Gastroesophageal sphincter (tissue), 4 donors: ENCODE measurements around the gene IARS2. TPM values are rescaled to one million over a fixed set of nuclear protein-coding genes. Genes with fewer than 3 reads are reported as not detected.
"Not testable (repeated sequence)": the region's sequence is repeated elsewhere in the genome, so short reads cannot be mapped to it uniquely, and the experiment has no call there.

Experiments
- ATAC-seq: fragments of 150-250 bp; one replicate; pipeline ENCODE4 v1.9.1; 2016; ENCODE audit warnings: mild to moderate bottlenecking, moderate library complexity
- H3K27ac ChIP-seq, 4 donors: fragments of 200-600 bp; sonication (generic) in 3 of 4; 1 replicate in 3 of 4; 2 replicates in 1 of 4; pipeline ENCODE4 v1.5.1; 2016 to 2019
- H3K27me3 ChIP-seq: fragments of 200-600 bp; sonication (generic); one replicate; pipeline ENCODE4 v1.5.1; 2019
- H3K36me3 ChIP-seq, 2 donors: fragments of 200-600 bp; sonication (generic); one replicate each; pipeline ENCODE4 v1.5.1; 2019; ENCODE audit warnings: control low read depth in 1 of 2
- H3K4me1 ChIP-seq, 3 donors: fragments of 200-600 bp; sonication (generic); 1 replicate in 2 of 3; 2 replicates in 1 of 3; pipeline ENCODE4 v1.5.1; 2016 to 2019; ENCODE audit warnings: control low read depth in 2 of 3
- H3K4me3 ChIP-seq, 2 donors: fragments of 200-600 bp; sonication (generic); one replicate each; pipeline ENCODE4 v1.5.1; 2019; ENCODE audit warnings: mild to moderate bottlenecking in 1 of 2, moderate library complexity in 1 of 2
- H3K9me3 ChIP-seq, 3 donors: fragments of 200-600 bp; sonication (generic); one replicate each; pipeline ENCODE4 v1.5.1; 2017 to 2019; ENCODE audit warnings: control low read depth in 2 of 3
- EP300 ChIP-seq: sonication (generic); formaldehyde crosslinking; IDR thresholded peaks from one replicate; pipeline ENCODE4 v1.6.1; 2017; ENCODE audit warnings: antibody characterized with exemption, mild to moderate bottlenecking
- POLR2A ChIP-seq, 2 donors: fragments of 450-650 bp; IDR thresholded peaks; one replicate each; pipeline ENCODE4 v1.6.1; 2017; ENCODE audit warnings: antibody characterized with exemption in 2 of 2, mild to moderate bottlenecking in 2 of 2, moderate library complexity in 1 of 2
- POLR2AphosphoS5 ChIP-seq: sonication (generic); formaldehyde crosslinking; IDR thresholded peaks from one replicate; pipeline ENCODE4 v1.6.1; 2017; ENCODE audit warnings: antibody characterized with exemption
- WGBS, 2 donors: methylation state at CpG; one replicate each; pipeline ENCODE4 v1.1.5; 2018; ENCODE audit warnings: low coverage in 1 of 2; 5-methylcytosine and 5-hydroxymethylcytosine counted together
- total RNA-seq, 4 donors: library from RNA; depleted of rRNA; stranded (reverse); fragments of >200 nt; gene quantifications; one replicate each; pipeline ENCODE4 v1.1.0, GENCODE V29; 2016
- TF ChIP-seq, protein P1 (sequence below), 4 experiments: fragments of 200-600 bp in 2 of 4; fragments of 450-650 bp in 2 of 4; sonication (generic) in 1 of 4; IDR thresholded peaks; one replicate each; pipeline ENCODE4 v1.5.1; 2017 to 2019; ENCODE audit warnings: antibody characterized with exemption in 4 of 4, mild to moderate bottlenecking in 2 of 4, moderate library complexity in 2 of 4

Gene IARS2
- total RNA-seq, 4 donors from 2014 or later = 48.9 to 89.7 (median 72.6) TPM

DNA sequence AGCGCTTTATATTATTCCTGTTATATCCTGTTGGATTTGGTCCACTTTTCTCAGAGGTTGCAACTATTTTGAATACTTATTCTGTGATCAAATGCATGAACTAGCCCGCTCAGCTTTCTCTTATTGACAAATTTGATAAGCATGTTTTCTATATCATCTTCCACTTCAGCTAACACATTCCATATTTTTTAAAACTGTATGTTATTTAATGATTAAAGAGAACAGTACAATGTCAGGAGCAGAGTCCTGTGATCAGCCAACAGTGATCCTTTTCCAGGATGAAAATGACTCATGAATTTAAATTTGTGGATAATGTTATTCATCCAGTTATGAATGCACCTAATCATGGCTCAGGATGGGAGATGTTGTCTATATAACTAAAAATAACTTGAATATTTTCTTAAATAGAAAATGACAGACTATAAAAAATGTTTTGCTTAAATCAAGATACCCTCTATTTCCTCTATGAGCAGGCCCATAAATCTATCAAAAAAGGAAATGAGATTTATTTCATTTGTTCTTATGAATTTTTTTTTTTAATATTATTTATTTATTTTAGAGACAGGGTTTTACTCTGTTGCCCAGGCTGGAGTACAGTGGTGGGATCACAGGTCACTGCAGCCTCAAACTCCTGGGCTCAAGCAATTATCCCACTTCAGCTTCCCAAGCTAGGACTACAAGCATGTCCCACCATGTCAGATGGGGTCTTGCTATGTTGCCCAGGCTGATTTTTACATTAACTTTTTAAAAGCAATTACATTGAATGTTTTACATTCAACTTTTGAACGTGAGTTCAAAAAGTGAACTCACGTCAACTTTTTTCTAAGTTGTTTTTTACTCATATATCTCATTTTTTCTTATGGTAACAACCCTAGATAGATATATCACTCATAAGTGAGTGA is 16.8 kb upstream of the IARS2 start:
- ATAC-seq = no peak
- Histone ChIP-seq H3K27ac (no peak overlapping the region), H3K4me1 (no peaks in the 10 kb centered on the region), H3K27me3 (no peaks in the 10 kb centered on the region), H3K4me3 (no peak overlapping the region), H3K36me3 (peaks cover 0 to 27% of the 10 kb centered on the region in 2 donors), H3K9me3 (no peaks in the 10 kb centered on the region)
- 83 to 88% methylated on average over 4 of the region's 4 CpGs for WGBS, 2 donors
- TF ChIP-seq, protein P1, sequence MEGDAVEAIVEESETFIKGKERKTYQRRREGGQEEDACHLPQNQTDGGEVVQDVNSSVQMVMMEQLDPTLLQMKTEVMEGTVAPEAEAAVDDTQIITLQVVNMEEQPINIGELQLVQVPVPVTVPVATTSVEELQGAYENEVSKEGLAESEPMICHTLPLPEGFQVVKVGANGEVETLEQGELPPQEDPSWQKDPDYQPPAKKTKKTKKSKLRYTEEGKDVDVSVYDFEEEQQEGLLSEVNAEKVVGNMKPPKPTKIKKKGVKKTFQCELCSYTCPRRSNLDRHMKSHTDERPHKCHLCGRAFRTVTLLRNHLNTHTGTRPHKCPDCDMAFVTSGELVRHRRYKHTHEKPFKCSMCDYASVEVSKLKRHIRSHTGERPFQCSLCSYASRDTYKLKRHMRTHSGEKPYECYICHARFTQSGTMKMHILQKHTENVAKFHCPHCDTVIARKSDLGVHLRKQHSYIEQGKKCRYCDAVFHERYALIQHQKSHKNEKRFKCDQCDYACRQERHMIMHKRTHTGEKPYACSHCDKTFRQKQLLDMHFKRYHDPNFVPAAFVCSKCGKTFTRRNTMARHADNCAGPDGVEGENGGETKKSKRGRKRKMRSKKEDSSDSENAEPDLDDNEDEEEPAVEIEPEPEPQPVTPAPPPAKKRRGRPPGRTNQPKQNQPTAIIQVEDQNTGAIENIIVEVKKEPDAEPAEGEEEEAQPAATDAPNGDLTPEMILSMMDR (IDR thresholded peaks at IDR 0.05) = no peak
- TF ChIP-seq POLR2A (IDR thresholded peaks at IDR 0.05) = no peak
- TF ChIP-seq POLR2AphosphoS5 = no peak
- TF ChIP-seq EP300 = no peak

- no peak for ATAC-seq
Measured at GRCh38 chr1:220077887-220078286, 16.0 kb upstream of the IARS2 start.

GRCh38 chr1:220084460-220084859 is 9.5 kb upstream of the IARS2 start:
- 86 to 100% methylated on average over 1 of the region's 1 CpG for WGBS, 2 donors
- no peak for ATAC-seq
- no peak for TF ChIP-seq EP300
- TF ChIP-seq, protein P1 (IDR thresholded peaks at IDR 0.05) = no peak
- no peaks in the 10 kb centered on the region for H3K9me3 ChIP-seq
- no peak overlapping the region for H3K27ac ChIP-seq
- H3K4me1 ChIP-seq = peaks cover 0 to 8% (median 0%) of the 10 kb centered on the region in 3 donors
- H3K27me3 ChIP-seq = no peaks in the 10 kb centered on the region
- no peak overlapping the region for H3K4me3 ChIP-seq
- H3K36me3 ChIP-seq = peaks cover 0 to 6% of the 10 kb centered on the region in 2 donors

More at GRCh38 chr1:220077887-220078286, 16.0 kb upstream of the IARS2 start:
- no peaks in the 10 kb centered on the region for H3K9me3 ChIP-seq
- peaks cover 0 to 19% of the 10 kb centered on the region in 2 donors for H3K36me3 ChIP-seq
- no peaks in the 10 kb centered on the region for H3K4me1 ChIP-seq
- no peak overlapping the region for H3K4me3 ChIP-seq
- 100% methylated on average over 3 of the region's 3 CpGs; no CpG with 5 or more reads in 1 of the 2 donors for WGBS, 2 donors
- H3K27ac ChIP-seq = no peak overlapping the region
- TF ChIP-seq, protein P1 (IDR thresholded peaks at IDR 0.05) = no peak
- TF ChIP-seq POLR2A (IDR thresholded peaks at IDR 0.05) (no peak), EP300 (no peak), POLR2AphosphoS5 (no peak)
- no peaks in the 10 kb centered on the region for H3K27me3 ChIP-seq

GRCh38 chr1:220086261-220086686 is 7.7 kb upstream of the IARS2 start:
- not testable (repeated sequence) for H3K36me3 ChIP-seq, H3K27me3 ChIP-seq, H3K9me3 ChIP-seq, H3K27ac ChIP-seq, ATAC-seq, H3K4me3 ChIP-seq
- WGBS, 2 donors = 81 to 100% methylated on average over 3 to 7 of the region's 15 CpGs
- H3K4me1 ChIP-seq = peaks cover 0 to 13% (median 0%) of the 10 kb centered on the region in 3 donors

DNA sequence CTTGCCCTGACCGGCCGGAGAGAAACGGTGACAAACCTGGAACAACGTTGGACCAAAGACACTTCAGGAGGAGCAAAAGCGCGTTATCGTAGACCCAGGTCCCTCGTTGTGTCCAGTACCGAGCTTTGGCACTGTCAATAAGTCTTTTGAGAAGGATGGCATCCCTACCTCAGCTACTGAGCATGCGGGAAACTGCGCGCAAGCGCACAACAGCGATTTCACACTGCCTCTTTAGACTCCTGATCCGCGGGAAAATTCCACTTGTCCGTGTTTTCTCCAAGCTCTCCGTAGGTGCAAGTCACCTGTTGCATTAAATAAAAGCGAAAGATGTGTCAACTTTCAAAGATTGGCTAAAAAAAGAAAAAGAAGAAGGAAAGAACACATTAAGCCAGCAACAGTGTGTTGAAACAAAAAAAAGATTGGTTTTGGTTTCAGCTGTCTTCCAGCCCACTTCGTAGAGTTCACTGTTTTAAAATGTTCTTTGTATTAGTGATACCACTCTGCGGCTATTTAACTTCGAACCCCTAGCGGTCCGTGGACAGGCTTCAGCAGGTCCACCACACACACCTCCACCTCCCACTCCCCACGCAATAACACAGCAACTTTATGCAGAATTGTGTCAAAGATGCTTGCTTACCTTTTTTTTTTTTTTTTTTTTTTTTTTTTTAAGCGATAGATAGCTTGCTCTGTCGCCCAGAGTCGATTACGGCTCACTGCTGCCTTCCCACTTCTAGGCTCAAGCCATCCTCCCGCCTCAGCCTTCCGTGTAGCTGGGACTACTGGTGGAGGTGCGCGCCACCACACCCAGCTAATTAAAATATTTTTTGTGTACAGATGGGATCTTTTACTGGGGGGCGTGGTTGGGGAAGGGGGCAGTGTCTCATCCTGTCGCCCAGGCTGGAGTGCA is 4.0 kb upstream of the IARS2 start, which contains the start of gene BPNT1:
Gene BPNT1, minus strand, starts transcription at position 139 of the 907 bp plus-strand sequence. CDS start 9,942 bp downstream, outside the sequence.
- no peak for TF ChIP-seq EP300
- TF ChIP-seq POLR2AphosphoS5 = peak; percentile 36
- Histone ChIP-seq H3K4me1 (peaks cover 0 to 23% (median under 1%) of the 10 kb centered on the region in 3 donors), H3K36me3 (no peaks in the 10 kb centered on the region), H3K4me3 (peak within 1 kb of the TSS; percentile 65 to 83), H3K27me3 (no peaks in the 10 kb centered on the region), H3K9me3 (no peaks in the 10 kb centered on the region), H3K27ac (peak within 1 kb of the TSS in 3 of 4 donors; percentile 49 to 73 (median 68))
- 1% methylated on average over 18 to 19 of the region's 35 CpGs for WGBS, 2 donors
- peak; percentile 76 for ATAC-seq
